ENCODE results near the gene C11orf16.

Gene C11orf16

GRCh38 chr11:8971924-8972316 lies 39.2 kb upstream of the C11orf16 start:
- Histone ChIP-seq H3K79me2 (ENCODE audit: low read length) (no peaks in the 10 kb centered on the region), H3K4me2 (ENCODE audit: low read depth, low read length) (no peak overlapping the region), H3K27me3 (replicated peaks; ENCODE audit: insufficient read depth, low read length) (no peaks in the 10 kb centered on the region), H2AFZ (ENCODE audit: low read length) (no peak overlapping the region), H3K9me2 (replicated peaks; ENCODE audit: insufficient read depth, low read length) (no peaks in the 10 kb centered on the region), H3K36me3 (replicated peaks; ENCODE audit: insufficient read depth, low read length) (no peaks in the 10 kb centered on the region), H3K9me3 (replicated peaks; ENCODE audit: insufficient read depth, low read length) (no peaks in the 10 kb centered on the region), H3K4me1 (ENCODE audit: low read length) (peaks cover 4% of the 10 kb centered on the region; the same call in 1 of the 2 replicates), H3K4me3 (ENCODE audit: low read length) (no peak overlapping the region), H4K20me1 (ENCODE audit: insufficient read depth, low read length) (no peaks in the 10 kb centered on the region), H3K9ac (ENCODE audit: low read length) (no peak overlapping the region), H3K27ac (ENCODE audit: low read length) (no peak overlapping the region), H3F3A (ENCODE audit: insufficient read depth, low read length) (no peaks in the 10 kb centered on the region)
- DNase-seq: no peak
- TF ChIP-seq EZH2 (optimal IDR thresholded peaks at IDR 0.05; ENCODE audit: low read depth, low read length) (no peak), EZH2phosphoT487 (IDR thresholded peaks at IDR 0.05; ENCODE audit: low read length) (no peak), CTCF (IDR thresholded peaks at IDR 0.05; ENCODE audit: low read length) (no peak)

- DNase-seq: no peak
- H4K20me1 ChIP-seq (ENCODE audit: insufficient read depth, low read length): no peaks in the 10 kb centered on the region
- no peaks in the 10 kb centered on the region for H3F3A ChIP-seq (ENCODE audit: insufficient read depth, low read length)
- H3K9me3 ChIP-seq (replicated peaks; ENCODE audit: insufficient read depth, low read length): no peaks in the 10 kb centered on the region
- TF ChIP-seq CTCF (IDR thresholded peaks at IDR 0.05; ENCODE audit: low read length) (no peak), EZH2 (optimal IDR thresholded peaks at IDR 0.05; ENCODE audit: low read depth, low read length) (no peak), EZH2phosphoT487 (IDR thresholded peaks at IDR 0.05; ENCODE audit: low read length) (no peak)
- peaks cover 4% of the 10 kb centered on the region; the same call in 1 of the 2 replicates for H3K4me1 ChIP-seq (ENCODE audit: low read length)
- H3K9ac ChIP-seq (ENCODE audit: low read length): no peak overlapping the region
- H3K36me3 ChIP-seq (replicated peaks; ENCODE audit: insufficient read depth, low read length): no peaks in the 10 kb centered on the region
- no peak overlapping the region for H3K4me3 ChIP-seq (ENCODE audit: low read length)
- H2AFZ ChIP-seq (ENCODE audit: low read length): no peak overlapping the region
- no peaks in the 10 kb centered on the region for H3K27me3 ChIP-seq (replicated peaks; ENCODE audit: insufficient read depth, low read length)
- no peaks in the 10 kb centered on the region for H3K9me2 ChIP-seq (replicated peaks; ENCODE audit: insufficient read depth, low read length)
- no peak overlapping the region for H3K4me2 ChIP-seq (ENCODE audit: low read depth, low read length)
- no peak overlapping the region for H3K27ac ChIP-seq (ENCODE audit: low read length)
- no peaks in the 10 kb centered on the region for H3K79me2 ChIP-seq (ENCODE audit: low read length)
Observed at GRCh38 chr11:8971196-8971923, 38.6 kb upstream of the C11orf16 start.

DNA sequence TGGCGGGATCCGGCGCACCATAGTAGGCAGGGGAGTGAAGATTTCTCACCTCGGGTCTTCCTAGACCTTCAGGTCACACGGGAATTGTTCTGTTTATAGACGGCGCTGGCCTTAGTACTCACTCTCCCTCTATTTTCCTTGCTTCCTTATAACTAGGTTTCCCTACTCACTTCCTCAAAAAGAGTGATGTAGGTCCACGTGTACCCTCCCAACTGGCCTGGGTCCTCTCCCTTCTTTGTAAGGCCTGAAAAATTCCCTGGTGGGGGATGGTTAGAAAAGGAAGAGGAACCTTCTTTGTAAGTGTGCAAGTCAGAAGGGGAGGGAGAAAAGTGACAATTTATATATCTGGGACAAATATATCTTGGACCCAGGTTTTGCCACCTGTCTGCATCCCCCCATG lies 34.4 kb upstream of the C11orf16 start:
- Histone ChIP-seq H3K9me2 (replicated peaks; ENCODE audit: insufficient read depth, low read length) (no peaks in the 10 kb centered on the region), H3K27ac (ENCODE audit: low read length) (no peak overlapping the region), H4K20me1 (ENCODE audit: insufficient read depth, low read length) (no peaks in the 10 kb centered on the region), H3F3A (ENCODE audit: insufficient read depth, low read length) (peaks cover 5% of the 10 kb centered on the region; the same call in 1 of the 2 replicates), H3K4me1 (ENCODE audit: low read length) (peaks cover 13% of the 10 kb centered on the region), H3K9ac (ENCODE audit: low read length) (no peak overlapping the region), H3K27me3 (replicated peaks; ENCODE audit: insufficient read depth, low read length) (no peaks in the 10 kb centered on the region), H3K4me2 (ENCODE audit: low read depth, low read length) (no peak overlapping the region), H3K9me3 (replicated peaks; ENCODE audit: insufficient read depth, low read length) (no peaks in the 10 kb centered on the region), H3K79me2 (ENCODE audit: low read length) (peaks cover 18% of the 10 kb centered on the region), H3K4me3 (ENCODE audit: low read length) (no peak overlapping the region), H2AFZ (ENCODE audit: low read length) (no peak overlapping the region), H3K36me3 (replicated peaks; ENCODE audit: insufficient read depth, low read length) (no peaks in the 10 kb centered on the region)
- DNase-seq: no peak
- TF ChIP-seq EZH2 (optimal IDR thresholded peaks at IDR 0.05; ENCODE audit: low read depth, low read length) (no peak), CTCF (IDR thresholded peaks at IDR 0.05; ENCODE audit: low read length) (no peak), EZH2phosphoT487 (IDR thresholded peaks at IDR 0.05; ENCODE audit: low read length) (no peak)
